Stomach (tissue), 9 donors: Measurements from ENCODE around the gene CAPN12. TPM values are rescaled to one million over a fixed set of nuclear protein-coding genes. Genes with fewer than 3 reads are reported as not detected.
A peak's percentile ranks its signal among the peaks of the same experiment; 100 is the strongest.

ENCODE experiments used
- DNase-seq, 2 donors: peaks; one replicate each; pipeline versions ENCODE4 v3.0.0 to v3.0.0-alpha.2; 2013 to 2019
- H3K27ac ChIP-seq, 5 donors: fragments of 200-600 bp in 4 of 5; sonication (generic) in 4 of 5; one replicate each; pipeline ENCODE4 v1.5.1; 2013 to 2019; ENCODE audit warnings: mild to moderate bottlenecking in 1 of 5, moderate library complexity in 1 of 5
- H3K27me3 ChIP-seq, 3 donors: fragments of 200-600 bp; sonication (generic); one replicate each; pipeline ENCODE4 v1.5.1; 2017 to 2019; ENCODE audit warnings: mixed run types in 1 of 3
- H3K36me3 ChIP-seq, 4 donors: fragments of 200-600 bp; sonication (generic); 1 replicate in 3 of 4; 2 replicates in 1 of 4; pipeline ENCODE4 v1.5.1; 2016 to 2019
- H3K4me1 ChIP-seq, 4 donors: fragments of 200-600 bp; sonication (generic); one replicate each; pipeline ENCODE4 v1.5.1; 2016 to 2019
- H3K4me3 ChIP-seq, 4 donors: fragments of 200-600 bp; sonication (generic) in 3 of 4; one replicate each; pipeline ENCODE4 v1.5.1; 2016 to 2019; ENCODE audit warnings: mild to moderate bottlenecking in 1 of 4
- H3K9me3 ChIP-seq, 4 donors: fragments of 200-600 bp; sonication (generic); one replicate each; pipeline ENCODE4 v1.5.1; 2016 to 2019
- CTCF ChIP-seq, 7 experiments: fragments of 450-650 bp in 4 of 7; fragments of 200-600 bp in 3 of 7; sonication (generic) in 3 of 7; IDR thresholded peaks; one replicate each; pipeline ENCODE4 v1.5.1; 2016 to 2019; ENCODE audit warnings: antibody characterized with exemption in 7 of 7, control low read depth in 2 of 7, mild to moderate bottlenecking in 1 of 7
- EP300 ChIP-seq: sonication (generic); formaldehyde crosslinking; IDR thresholded peaks from one replicate; pipeline ENCODE4 v1.6.1; 2017; ENCODE audit warnings: antibody characterized with exemption
- POLR2A ChIP-seq, 4 donors: fragments of 450-650 bp; IDR thresholded peaks; one replicate each; pipeline ENCODE4 v1.6.1; 2016; ENCODE audit warnings: antibody characterized with exemption in 4 of 4, control low read depth in 2 of 4, mild to moderate bottlenecking in 1 of 4, moderate library complexity in 1 of 4
- POLR2AphosphoS5 ChIP-seq, 3 donors: sonication (generic); formaldehyde crosslinking; IDR thresholded peaks; one replicate each; pipeline ENCODE4 v1.6.1; 2016; ENCODE audit warnings: antibody characterized with exemption in 3 of 3
- WGBS, 5 donors: extraction: QIAGEN DNeasy Blood & Tissue Kit in 3 of 5; methylation state at CpG; one replicate each; pipeline versions ENCODE4 v1.1.5 to v1.1.7; 2013 to 2018; 5-methylcytosine and 5-hydroxymethylcytosine counted together
- intact Hi-C: fragments of 100-400 bp; cut with DNase I; formaldehyde crosslinking; loops from one replicate; pipeline ENCODE4 v1.15.1; 2023; ENCODE audit warnings: low total_unique reads
- polyA plus RNA-seq, 3 donors: library from polyadenylated mRNA; stranded (reverse); fragments of 200-250 nt; gene quantifications; one replicate each; pipeline ENCODE4 v1.2.3, GENCODE V29; 2013
- total RNA-seq, 5 donors: library from RNA; depleted of rRNA; stranded (reverse); fragments of >200 nt; gene quantifications; one replicate each; pipeline versions ENCODE4 v1.1.0 to v1.2.3, GENCODE V29; 2014 to 2016
- donor health status: healthy with polysubstance abuse.
- donor health status: Bipolar disorder and iron deficiency.
- donor health status: healthy.

Gene CAPN12
- total and polyA plus RNA-seq, 8 donors, result 1.2 to 33.3 (median 5.6) TPM

DNA sequence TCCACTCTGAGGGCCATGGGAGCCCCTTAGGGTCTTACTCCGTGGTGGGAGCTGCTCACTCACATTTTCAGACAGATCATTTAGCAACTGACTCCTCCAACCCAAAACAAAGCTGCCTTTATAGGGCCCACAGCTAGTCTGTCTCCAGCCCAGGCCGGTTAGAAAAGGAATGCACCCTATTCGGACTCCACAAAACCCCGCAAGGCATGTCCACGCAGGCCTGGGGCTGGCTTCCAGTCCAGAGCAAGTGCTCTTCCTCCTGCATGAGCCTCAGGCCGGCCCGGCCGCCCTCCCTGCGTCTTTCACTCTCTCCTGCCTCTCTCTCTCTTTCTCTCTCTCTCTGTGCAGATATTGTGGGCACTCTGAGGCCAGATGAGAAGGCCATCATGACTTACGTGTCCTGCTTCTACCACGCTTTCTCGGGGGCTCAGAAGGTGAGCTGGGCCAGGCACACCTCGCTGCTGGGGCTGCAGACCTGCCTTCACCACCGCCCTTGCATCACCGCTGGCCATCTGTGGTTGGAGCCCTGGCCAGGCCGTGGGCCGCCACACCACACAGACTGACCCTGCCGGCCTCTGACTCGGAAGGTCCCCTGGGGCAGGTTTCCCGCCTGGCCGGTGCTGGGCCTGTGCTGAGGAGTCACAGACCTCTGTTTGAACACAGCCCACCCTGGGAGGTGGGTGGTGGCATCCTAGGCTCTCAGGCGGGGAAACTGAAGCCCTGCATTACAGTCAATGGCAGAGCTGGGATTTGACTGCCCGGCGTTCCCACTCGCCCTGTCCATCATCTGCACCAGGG lies 33.1 kb downstream of the CAPN12 start:
- H3K36me3 ChIP-seq, result peaks cover 75 to 100% (median 99%) of the 10 kb centered on the region in 4 donors
- H3K27ac ChIP-seq, result peak overlapping the region in 4 of 5 donors; percentile 68 to 88 (median 74)
- TF ChIP-seq POLR2AphosphoS5 (IDR thresholded peaks at IDR 0.05), result no peak
- no peak for TF ChIP-seq EP300
- no peak for TF ChIP-seq POLR2A (IDR thresholded peaks at IDR 0.05)
- TF ChIP-seq CTCF (IDR thresholded peaks at IDR 0.05), result no peak
- H3K9me3 ChIP-seq, result no peaks in the 10 kb centered on the region
- DNase-seq, result no peak
- no peak overlapping the region for H3K4me3 ChIP-seq
- peaks cover 84 to 100% (median 93%) of the 10 kb centered on the region in 4 donors for H3K4me1 ChIP-seq
- intact Hi-C loops, result no loop called here
- H3K27me3 ChIP-seq, result no peaks in the 10 kb centered on the region
- WGBS, 5 donors, result 63 to 83% (median 78%) methylated on average over 21 to 25 of the region's 25 CpGs

DNA sequence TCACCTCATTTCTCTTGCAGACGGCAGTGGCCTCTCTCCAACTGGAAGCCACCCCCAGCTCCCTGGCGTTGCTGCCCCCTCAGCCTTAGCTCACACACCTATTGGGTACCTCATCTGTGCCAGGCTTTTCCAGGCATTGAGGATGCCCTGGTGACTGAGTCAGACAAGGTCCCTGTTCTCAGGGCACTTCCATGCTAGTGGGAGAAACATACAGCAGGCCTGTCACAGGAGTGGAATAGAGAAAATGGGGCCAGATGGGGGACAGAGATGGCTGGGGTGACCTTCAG lies 33.9 kb downstream of the CAPN12 start:
- 72 to 91% (median 81%) methylated on average over 2 of the region's 2 CpGs for WGBS, 5 donors
- peaks cover 83 to 100% (median 99%) of the 10 kb centered on the region in 4 donors for H3K36me3 ChIP-seq
- no peak for TF ChIP-seq EP300
- TF ChIP-seq POLR2A (IDR thresholded peaks at IDR 0.05), result no peak
- no peak for TF ChIP-seq CTCF (IDR thresholded peaks at IDR 0.05)
- TF ChIP-seq POLR2AphosphoS5 (IDR thresholded peaks at IDR 0.05), result no peak
- peaks cover 87 to 100% (median 94%) of the 10 kb centered on the region in 4 donors for H3K4me1 ChIP-seq
- DNase-seq, result no peak
- no peak overlapping the region for H3K4me3 ChIP-seq
- no peaks in the 10 kb centered on the region for H3K9me3 ChIP-seq
- peak overlapping the region in 4 of 5 donors; percentile 72 to 88 (median 75) for H3K27ac ChIP-seq
- intact Hi-C loops, result no loop called here
- H3K27me3 ChIP-seq, result no peaks in the 10 kb centered on the region

- intact Hi-C loops, result loop anchor here (10.0 kb wide), 1 partner anchor 55 kb away; no protein-coding TSS in a partner anchor
- Histone ChIP-seq H3K9me3 (no peaks in the 10 kb centered on the region), H3K4me3 (no peak overlapping the region), H3K27ac (peak overlapping the region; percentile 5 to 88 (median 74)), H3K4me1 (peaks cover 82 to 100% (median 92%) of the 10 kb centered on the region in 4 donors), H3K36me3 (peaks cover 85 to 100% (median 99%) of the 10 kb centered on the region in 4 donors), H3K27me3 (no peaks in the 10 kb centered on the region)
- WGBS, 5 donors, result 77 to 86% (median 79%) methylated on average over 24 to 27 of the region's 27 CpGs
- TF ChIP-seq EP300, result no peak
- no peak for TF ChIP-seq POLR2A (IDR thresholded peaks at IDR 0.05)
- no peak for TF ChIP-seq POLR2AphosphoS5 (IDR thresholded peaks at IDR 0.05)
- TF ChIP-seq CTCF (IDR thresholded peaks at IDR 0.05), result no peak
- DNase-seq, result no peak
Observed at GRCh38 chr19:38709671-38710415, 34.4 kb downstream of the CAPN12 start.

DNA sequence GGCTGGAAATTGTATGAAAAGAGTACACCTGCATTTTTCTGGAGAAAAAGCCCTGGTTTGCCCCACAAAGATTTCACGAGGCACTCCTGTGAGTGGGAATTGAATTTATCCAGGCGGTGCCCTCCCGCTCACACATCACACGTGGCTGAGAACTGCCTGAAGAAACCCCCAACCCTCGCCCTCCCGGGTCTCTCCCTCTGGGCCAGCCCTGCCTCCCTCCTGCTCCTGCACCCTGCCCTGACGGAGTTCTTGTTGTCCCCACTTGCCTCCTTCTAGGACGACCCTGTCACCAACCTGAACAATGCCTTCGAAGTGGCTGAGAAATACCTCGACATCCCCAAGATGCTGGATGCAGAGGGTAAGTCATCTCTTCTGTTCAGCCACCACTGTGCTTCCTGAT lies 35.2 kb downstream of the CAPN12 start:
- Histone ChIP-seq H3K36me3 (peaks cover 84 to 100% (median 99%) of the 10 kb centered on the region in 4 donors), H3K4me3 (no peak overlapping the region), H3K27ac (peak overlapping the region in 4 of 5 donors; percentile 72 to 88 (median 75)), H3K4me1 (peaks cover 74 to 99% (median 87%) of the 10 kb centered on the region in 4 donors), H3K9me3 (no peaks in the 10 kb centered on the region), H3K27me3 (no peaks in the 10 kb centered on the region)
- WGBS, 5 donors, result 86 to 96% (median 90%) methylated on average over 10 of the region's 10 CpGs
- no peak for DNase-seq
- TF ChIP-seq POLR2AphosphoS5 (IDR thresholded peaks at IDR 0.05) (no peak), EP300 (no peak), POLR2A (IDR thresholded peaks at IDR 0.05) (no peak), CTCF (IDR thresholded peaks at IDR 0.05) (no peak)
- intact Hi-C loops, result loop anchor here (10.0 kb wide), 1 partner anchor 54 kb away; no protein-coding TSS in a partner anchor
